HT-29 (cell line): ENCODE measurements around the gene TTC27. TPM values are rescaled to one million over a fixed set of nuclear protein-coding genes. Genes with fewer than 3 reads are reported as not detected.
"Not testable (repeated sequence)": the region's sequence is repeated elsewhere in the genome, so short reads cannot be mapped to it uniquely, and the experiment has no call there.

Experiments
- DNase-seq: peaks from one replicate; pipeline ENCODE4 v3.0.0-alpha.2; 2015; ENCODE audit warnings: low spot score
- total RNA-seq: library from RNA; depleted of rRNA; stranded (reverse); fragments of >200 nt; shearing (Covaris generic); gene quantifications from 2 replicates; pipeline ENCODE4 v1.2.3, GENCODE V29; 2014

TTC27 gene
- total RNA-seq, 1 experiment from 2014 or later, result 8.9 TPM

DNA sequence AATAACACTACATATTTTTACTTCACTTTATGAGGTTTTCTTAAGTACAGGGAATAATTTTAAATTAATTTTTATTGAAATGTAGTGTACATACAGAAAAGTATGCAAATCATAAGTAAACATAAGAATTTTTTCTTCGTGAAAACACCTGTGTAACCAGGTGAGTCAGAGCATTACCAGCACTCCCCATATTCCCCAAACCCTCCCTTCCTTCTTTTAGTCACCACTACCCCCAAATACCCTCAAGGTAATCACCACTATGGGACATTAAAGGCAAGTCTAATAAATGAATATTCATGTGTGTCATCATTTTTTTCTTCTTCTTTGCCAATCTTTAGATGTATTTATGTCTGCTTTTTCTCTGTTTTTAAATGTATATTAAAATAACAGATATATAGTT lies 179.0 kb downstream of the TTC27 start:
- no peak for DNase-seq

GRCh38 chr2:32807662-32808061 lies 179.8 kb downstream of the TTC27 start:
- no peak for DNase-seq

- DNase-seq, result no peak
Observed at GRCh38 chr2:32810909-32811495, 183.2 kb downstream of the TTC27 start.

- no peak for DNase-seq
Observed at GRCh38 chr2:32811696-32812095, 183.8 kb downstream of the TTC27 start.

GRCh38 chr2:32812316-32812715 lies 184.5 kb downstream of the TTC27 start:
- no peak for DNase-seq

- DNase-seq, result no peak
Observed at GRCh38 chr2:32820088-32820487, 192.2 kb downstream of the TTC27 start.

DNA sequence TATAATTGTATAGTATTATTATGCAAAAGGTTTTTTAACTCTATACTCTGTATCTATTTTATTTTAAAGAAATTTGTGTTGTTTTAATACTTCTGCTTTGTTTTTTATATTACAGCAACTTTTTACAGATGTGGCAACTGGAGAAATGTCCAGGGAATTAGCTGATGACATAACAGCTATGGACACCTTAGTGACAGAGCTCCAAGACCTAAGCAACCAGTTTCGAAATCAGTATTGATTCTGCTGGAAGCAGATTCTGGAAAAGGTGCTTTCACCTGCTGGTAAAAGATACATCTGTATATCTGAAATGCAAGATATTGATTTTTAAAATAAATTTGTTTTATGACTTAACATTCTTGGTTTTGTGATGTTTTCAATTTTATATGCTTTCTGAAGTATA lies 192.9 kb downstream of the TTC27 start:
- no peak for DNase-seq

GRCh38 chr2:32824070-32824809 lies 196.4 kb downstream of the TTC27 start:
- DNase-seq, result no peak

DNA sequence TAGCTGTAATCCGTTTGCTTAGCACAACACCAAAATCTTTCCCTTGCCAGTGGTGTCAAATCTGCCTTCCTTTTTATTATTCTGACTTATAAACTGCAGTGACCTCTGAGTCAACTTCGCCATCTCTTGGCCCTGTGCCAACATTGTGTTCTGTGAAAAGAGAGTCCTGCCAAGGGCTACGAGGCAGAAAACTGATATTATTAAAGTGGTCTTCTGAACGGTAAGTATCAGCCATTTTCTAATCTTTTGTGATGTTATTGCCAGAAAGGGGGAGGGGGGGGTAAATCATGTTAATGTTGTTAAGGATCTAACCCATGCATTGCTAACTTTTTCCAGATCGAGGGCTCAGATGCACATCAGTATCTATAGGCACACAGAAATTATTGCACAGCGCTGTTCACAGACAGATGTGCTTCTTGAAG lies 197.5 kb downstream of the TTC27 start:
- peak; percentile 43 for DNase-seq

- DNase-seq, result no peak
Observed at GRCh38 chr2:32830196-32830595, 202.3 kb downstream of the TTC27 start.

DNA sequence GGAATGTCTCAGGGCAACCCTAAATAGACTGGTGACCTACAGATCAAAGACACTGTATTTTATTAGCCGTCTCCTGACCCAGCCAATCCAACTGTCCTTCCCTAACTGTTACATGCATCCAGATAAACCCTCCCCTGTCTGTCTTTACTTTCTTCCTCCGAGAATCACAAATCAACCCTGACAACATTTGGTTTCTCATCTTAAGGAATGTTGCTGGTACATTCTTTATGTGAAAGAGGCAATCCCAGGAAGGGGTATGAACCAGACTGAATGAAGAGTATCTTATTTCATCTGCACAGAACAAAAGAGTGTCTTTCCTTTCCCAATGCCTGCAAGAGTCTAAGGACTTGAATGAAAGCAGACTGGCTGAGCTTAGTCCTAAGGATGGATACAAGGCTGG lies 205.0 kb downstream of the TTC27 start:
- DNase-seq, result no peak

DNA sequence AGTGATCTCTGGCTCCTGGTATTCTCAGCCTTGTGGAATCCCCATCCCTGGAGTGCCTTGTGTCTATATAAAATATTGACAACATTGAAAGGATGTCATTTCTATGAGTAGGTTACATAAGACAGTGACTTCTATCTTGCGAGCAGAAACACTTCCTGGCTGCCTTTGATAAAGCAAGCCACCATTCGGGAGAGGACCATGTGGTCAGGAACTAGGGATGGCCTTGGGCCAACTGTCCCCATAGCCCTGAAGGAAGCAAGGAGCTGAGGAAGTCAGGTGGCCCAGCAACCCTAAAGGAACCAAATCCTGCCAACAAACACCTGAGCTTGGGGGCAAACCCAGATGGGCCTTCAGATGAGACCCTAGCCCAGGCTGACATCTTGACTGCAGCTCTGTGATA lies 205.9 kb downstream of the TTC27 start:
- DNase-seq, result no peak

- DNase-seq, result no peak
Observed at GRCh38 chr2:32835148-32835547, 207.3 kb downstream of the TTC27 start.

GRCh38 chr2:32836933-32837332 lies 209.1 kb downstream of the TTC27 start:
- no peak for DNase-seq

- DNase-seq, result no peak
Observed at GRCh38 chr2:32838418-32838817, 210.6 kb downstream of the TTC27 start.

- DNase-seq, result no peak
Observed at GRCh38 chr2:32838949-32839348, 211.1 kb downstream of the TTC27 start.

DNA sequence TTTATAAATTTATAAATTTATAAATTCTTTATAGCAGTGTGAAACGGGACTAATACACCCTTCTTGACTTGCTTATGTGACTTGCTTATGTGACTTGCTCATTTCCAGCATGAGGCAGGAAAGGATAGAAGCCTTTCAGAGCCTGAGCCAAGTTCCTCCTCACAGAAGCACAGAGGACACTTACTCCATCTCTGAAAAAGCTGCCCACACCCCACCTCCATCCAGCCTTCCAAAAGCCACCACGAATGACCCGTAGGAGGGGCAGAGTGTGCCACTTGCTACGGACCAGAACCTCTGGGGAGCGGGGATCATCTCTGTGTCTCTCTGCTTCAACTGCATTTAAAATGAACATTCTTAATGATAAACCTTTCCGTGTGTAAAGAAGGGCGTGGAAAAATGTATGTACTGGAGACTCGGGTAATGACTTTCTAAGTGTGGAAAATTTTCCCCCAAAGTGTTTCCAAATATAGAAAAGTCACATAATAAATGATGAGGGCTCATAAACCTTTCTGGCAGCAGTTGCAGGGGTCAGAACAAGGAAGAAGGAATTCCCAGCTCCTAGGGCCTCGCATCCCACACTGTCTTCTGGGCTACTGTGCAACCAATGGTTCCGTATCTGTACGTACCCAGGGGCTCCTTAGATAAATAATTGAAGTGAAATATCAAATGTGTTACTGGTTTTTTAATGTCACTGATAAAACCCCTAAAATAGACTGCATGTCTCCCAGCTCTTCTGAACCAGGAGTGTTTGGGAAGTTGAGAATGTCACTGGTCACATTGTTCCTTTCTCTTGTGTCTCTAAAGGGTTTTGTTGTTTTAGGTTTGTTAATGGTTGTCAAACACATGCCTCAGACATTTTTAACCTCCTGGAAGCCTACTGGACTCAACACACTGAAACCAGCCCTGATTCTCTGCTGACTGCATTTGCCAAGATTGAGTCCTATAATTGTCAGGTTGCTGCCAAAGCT lies 214.4 kb downstream of the TTC27 start:
- no peak for DNase-seq

DNA sequence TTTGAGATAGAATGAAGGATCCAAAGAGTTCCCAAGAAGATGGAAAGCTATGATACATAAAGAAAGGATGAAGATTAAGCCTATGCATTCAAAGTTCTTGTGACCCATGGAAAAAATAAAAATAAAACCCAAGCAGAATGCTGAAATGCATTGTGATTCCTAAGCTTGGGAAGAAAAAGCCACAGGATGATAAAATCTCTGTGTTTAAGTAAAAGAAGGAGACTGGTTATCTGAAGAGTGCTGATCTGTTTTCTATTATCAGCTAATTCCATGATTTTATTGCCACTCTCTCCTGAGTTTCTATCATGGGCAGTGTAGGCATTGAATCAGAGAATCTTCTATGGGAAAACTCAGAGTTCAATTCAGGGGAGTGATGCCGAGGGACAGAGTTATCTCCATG lies 215.8 kb downstream of the TTC27 start:
- no peak for DNase-seq

DNA sequence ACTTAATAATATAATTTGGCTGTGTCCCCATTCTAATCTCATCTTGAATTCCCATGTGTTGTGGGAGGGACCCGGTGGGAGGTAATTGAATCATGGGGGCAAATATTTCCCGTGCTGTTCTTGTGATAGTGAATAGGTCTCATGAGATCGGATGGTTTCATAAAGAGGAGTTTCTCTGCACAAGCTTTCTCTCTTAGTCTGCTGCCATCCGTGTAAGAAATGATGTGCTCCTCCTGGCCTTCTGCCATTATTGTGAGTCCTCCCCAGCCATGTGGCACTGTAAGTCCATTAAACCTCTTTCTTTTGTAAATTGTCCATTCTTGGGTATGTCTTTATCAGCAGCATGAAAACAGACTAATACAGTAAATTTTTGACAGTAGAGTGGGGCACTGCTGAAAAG lies 216.4 kb downstream of the TTC27 start:
- no peak for DNase-seq

DNA sequence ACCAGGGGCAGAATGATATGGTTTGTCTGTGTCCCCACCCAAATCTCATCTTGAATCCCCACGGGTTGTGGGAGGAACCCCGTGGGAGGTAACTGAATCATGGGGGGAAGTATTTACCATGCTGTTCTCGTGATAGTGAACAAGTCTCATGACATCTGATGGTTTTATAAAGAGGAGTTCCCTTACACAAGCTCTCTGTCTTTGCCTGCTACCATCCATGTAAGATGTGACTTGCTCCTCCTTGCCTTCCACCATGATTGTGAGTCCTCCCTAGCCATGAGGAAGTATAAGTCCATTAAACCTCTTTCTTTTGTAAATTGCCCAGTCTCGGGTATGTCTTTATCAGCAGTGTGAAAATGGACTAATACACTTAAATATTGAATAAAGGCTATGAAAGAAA lies 218.4 kb downstream of the TTC27 start:
- not testable (repeated sequence) for DNase-seq

- no peak for DNase-seq
Observed at GRCh38 chr2:32847734-32848133, 219.9 kb downstream of the TTC27 start.

DNA sequence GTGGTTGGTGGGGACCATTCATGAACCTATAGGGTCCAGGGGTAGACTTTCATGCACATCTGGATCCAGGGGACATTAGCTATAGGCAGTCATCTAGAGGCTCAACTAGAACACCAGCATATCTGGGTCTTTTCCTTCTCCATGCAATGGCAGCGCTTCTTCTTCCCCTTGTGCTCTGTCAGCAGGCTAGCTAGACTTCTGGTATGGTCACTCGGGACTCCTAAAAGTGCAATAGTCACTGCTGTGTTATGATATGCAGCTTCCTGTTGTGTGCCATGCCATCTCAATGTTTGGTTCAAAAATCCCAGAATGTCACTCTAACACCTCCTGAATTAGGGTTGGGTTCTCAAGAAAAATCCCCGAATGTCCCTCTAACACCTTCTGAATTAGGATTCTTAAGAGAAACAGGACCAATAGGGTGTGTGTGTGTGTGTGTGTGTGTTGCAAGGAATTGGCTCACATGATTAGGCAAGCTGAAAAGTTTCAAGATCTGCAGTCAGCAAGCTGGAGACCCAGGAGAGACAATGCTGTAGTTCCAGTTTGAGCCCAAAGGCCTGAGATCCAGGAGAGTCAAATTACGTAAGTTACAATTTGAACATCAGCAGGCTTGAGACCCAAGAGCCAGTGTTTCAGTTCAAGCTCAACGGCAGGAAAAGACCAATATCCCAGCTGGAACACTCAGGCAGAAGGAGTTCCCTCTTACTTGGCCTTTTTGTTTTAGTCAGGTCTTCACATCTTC lies 221.8 kb downstream of the TTC27 start:
- no peak for DNase-seq
